CD1c-positive myeloid dendritic cell (primary cell): ENCODE data around the gene TMEM106C.

Experiments
- DNase-seq: peaks from one replicate; pipeline ENCODE4 v3.0.0-alpha.2; 2016; ENCODE audit errors: extremely low spot score

TMEM106C gene

DNA sequence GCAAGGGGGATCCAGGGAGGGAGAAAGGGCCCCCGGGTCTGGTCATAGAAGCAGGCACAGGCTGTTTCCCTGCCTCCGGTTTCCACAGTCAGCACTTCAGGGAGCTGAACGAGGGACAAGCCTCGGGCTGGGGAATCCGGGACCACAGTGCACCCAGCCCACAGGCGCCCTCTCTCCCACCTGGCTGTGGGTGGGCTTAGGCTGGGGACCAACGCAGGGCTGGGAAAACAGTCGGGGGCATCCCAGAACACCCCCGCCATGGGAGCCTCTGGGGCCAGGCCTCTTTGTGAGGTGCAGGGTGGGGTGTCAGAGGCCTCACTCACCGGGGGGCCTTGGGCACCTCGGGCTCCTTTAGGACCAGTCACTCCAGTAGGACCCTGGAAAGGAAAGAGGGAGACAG lies 16.3 kb downstream of the TMEM106C start:
- no peak for DNase-seq

DNA sequence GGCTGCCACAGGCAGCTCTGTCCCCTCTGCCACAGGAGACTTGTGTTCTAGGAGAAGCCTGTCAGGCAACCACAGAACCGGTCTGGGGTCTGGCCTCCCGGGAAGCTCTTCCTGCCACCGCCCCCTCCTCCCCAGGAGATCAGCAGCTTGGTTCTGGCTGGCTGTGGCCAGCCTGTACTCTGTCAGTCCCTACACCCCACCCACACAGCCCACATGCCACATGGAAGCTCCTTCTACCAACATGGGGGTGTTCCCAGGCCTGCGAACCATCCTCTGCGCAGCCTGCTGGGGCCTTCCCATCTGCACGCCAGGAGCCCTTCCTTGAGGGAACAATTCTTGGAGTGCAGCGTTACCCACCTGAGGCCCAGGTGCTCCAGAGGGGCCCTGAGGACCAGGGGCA lies 16.8 kb downstream of the TMEM106C start:
- DNase-seq = no peak

DNA sequence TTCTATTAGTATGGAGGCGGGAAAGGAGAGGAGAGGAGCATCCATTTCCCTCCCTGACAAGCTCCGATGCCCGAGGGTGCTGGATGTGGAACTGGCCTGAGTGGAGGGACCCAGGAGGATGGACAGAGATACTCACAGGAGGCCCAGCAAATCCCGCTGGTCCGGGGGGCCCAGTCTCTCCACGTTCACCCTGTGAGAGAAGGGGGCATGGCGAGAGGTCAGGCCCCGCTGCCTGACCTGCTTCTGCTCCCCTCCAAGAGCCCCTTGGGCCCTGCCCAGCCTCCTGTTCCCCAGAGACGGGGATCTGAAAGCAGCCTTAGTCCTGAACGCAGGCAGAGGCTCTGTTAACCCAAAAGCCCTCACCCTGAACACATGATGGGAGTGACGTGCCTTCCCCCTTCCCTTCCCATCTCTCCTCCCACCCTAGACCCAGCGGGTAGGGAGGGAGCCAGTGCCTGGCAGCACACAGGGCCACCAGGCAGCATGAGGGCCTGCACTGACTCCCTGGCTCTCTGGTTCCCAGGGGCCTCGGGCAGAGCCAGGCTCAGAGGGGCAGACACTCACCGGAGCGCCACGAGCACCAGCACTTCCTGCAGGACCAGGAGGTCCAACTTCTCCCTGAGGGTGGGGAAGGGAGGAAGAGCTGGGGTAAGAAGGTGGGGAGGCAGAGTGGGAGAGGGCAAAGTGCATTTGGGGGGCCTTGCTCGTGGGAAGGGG lies 17.5 kb downstream of the TMEM106C start:
- DNase-seq = no peak

DNA sequence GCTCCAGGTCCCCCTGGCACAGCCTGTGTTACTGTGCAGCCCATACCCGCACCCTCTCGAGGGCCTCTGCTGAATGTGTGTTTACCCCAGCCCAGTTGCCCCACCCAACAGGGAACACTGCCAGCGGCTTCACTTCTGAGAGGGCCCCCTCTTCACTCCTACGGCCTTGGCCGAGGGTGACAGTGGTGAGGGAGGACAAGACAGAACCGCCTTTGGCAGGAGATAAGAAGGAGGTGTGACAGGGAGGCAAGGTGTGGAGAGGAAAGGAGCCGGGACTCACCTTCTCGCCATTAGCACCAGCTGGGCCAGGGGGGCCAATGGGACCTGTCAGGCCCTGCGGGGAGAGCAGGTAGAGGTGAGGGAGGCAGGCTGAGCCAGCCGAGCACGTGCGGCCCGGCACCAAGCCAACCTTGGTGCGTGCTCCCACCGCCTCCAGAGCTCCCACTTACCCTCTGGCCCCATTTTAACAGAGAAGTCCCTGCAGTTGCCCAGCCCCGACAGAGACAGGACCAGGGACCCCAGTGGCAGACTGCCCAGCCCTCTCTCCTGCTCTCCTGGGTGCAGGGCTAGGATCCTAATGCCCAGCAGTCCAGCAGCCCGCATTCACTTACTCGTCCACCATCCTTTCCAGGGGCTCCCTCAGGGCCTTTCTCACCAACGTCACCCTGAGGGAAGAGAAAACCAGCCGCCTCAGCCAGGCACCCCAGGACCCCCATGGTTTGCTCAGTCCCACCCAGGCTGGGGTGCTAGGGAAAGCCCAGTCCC lies 18.3 kb downstream of the TMEM106C start:
- DNase-seq = no peak

DNA sequence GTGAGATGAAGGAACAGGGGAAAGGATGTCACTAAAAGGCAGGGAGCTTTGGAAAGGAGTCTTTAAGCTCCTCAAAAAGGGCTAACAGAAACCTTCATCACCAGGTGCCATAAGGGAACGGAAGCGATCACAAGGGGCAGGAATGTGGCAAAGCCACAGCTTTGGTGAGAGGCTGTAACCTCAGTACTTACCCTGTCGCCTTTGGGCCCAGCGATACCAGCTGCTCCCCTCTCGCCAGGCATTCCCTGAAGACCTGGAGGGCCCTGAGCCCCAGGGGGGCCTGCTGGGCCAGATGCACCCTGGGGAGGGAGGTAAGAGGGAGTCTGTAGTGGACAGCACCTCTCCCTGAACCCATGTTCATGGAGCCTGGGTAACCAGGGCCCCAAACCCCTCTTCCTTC lies 18.9 kb downstream of the TMEM106C start:
- no peak for DNase-seq

DNA sequence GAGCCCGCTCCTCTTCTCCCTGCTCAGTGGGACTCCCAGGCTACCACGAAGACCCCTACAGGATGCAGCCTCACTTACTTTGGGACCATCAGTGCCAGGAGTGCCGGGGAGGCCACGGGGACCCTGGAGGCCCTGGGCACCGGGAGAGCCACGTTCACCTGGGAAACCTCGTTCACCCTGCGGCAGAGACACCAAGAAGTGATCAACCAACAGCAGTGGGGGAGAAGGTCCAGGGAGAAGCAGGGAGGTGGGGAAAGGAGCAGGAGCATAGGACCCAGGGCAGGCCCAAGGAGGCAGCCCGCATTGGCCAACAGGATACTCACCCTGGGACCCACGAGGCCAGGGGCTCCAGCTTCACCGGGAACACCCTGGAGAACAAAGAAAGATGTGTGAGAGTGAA lies 19.4 kb downstream of the TMEM106C start:
- DNase-seq = no peak

DNA sequence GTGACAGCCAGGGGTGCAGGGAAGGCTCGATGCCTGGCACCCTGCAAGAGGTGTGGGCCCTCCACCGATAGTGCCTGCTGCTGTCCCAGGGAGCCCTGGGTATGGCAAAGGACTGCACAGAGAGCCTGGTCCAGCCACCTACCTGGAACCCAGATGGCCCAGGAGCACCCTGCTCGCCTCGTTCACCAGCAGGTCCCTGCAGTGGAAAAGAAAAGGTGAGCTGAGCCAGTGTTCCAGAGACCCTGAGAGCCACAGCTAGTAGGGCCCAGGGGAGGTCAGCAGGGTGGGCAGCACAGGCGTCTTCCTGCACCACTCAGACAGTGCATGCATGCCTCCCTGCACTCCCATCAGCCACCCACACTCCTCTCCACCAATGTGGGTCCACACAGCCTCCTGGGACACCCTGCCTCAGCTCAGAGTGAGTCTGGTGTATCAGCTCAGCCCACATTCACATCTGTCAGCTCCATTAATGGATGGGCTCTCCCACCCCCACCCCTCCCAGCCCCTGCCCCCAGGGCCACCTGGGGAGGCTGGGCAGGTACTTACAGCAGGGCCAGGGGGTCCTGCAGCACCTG lies 20.2 kb downstream of the TMEM106C start:
- no peak for DNase-seq

DNA sequence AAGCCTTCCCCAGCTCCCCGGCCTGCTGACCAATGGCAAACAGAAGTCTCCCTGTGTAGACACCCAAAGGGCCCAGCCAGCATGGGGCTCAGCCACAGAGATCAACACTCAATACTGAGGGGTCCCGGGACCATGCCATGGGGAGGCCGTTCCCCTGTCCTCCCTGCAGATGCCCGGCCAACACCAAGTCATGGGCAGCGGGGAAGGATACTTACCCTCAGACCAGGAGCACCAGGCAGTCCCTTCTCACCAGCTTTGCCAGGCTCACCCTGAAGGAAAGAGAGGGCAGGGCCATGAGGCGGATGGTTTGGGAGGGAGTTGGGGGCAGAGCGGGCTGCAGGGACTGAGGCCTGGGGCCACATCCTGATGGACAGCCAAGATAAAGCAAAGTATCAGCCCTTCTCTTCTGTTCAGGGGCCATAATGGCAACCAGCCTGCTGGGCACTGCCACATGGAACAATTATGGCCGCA lies 21.0 kb downstream of the TMEM106C start:
- DNase-seq = no peak

DNA sequence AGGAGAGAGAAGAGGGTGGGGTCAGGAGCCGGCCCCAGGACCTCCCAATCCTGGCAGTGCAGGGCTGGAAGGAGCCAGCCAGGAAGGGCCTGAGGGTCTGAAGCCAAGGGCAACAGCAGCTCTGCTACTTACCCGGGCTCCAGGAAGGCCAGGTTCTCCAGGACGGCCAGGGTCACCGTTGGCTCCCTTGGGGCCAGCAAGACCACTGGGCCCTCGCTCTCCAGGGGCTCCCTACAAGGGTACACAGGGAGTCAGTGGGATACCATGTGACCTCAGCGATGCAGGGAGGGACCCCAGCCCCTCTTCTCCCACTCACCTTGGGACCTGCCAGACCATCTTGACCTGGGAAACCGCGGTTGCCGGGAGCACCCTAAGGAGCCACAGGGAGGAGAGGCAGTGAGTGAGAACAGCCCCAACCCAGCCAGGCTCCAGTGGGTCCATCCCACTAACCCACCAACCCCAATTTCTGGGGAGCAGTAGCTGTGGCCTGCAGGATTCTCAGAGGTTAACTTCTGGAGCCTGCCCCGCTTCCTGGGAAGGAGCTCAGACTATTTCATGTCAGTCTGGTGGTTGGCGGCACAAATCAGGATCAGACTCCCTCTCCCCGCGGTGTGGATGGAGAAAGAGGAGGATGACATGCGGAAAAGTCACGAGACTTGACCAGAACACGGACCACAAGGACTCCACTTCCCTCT lies 22.3 kb downstream of the TMEM106C start:
- DNase-seq = no peak

DNA sequence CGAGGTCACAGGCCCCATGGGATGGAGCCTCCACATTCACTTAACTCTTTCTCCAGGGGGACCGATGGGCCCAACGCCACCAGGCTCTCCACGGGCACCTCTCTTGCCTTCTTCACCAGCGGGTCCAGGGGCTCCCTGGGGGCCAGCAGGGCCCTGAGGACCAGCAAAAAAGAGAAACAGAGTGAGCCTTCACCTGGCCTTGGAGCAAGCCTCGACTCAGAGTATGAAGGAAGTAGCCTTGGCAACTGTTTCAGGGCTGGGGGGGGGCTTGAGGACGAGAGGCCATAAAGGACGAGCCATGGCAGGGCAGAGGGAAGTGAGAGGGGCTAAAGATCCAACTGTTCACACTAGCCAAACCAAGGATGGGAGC lies 22.9 kb downstream of the TMEM106C start:
- DNase-seq = no peak

DNA sequence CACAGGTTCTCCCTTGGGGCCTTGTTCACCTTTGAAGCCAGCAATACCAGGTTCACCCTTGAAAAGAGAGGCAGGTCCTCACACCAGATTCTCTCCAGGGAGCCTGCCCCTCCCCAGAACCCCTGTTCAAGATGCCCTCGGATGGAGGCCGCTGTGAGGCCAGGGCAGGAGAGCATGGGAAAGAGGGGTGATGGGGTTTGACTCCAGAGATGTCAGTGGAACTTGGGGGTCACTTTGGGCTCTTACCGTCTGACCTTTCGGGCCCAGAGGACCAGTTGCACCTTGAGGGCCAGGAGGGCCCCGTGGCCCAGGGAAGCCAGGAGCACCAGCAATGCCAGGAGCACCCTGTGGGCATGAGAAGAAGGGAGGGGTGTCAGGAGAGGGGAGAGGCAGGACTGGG lies 23.4 kb downstream of the TMEM106C start:
- DNase-seq = no peak

DNA sequence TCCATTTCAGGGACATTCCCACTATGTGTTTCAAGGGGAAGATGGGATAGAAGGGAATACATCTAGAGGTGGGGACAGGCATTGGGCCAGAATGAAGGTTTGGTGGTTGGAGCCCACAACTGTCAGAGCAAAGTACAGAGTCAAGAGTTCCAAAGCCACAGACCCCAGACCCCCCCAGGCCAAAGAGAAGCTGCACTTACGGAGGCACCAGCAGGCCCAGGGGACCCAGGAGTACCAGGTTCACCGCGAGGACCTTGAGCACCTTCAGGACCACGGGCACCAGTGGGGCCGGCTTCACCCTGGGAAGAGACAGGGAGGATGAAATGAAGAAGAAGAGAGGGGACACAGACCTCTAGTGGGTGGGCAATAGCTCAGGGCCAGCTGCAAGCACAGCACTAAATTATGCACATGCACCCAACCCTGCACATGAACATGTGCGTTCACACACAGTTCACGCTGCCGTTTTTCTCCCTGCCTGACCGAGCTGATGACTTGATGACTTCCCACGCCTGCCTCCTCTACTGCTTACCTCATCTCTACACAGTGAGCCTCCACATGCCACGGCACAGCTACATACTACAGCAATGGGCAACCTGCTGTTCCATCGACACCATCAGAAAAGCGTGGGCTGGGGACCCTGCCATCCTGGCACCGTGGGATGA lies 24.1 kb downstream of the TMEM106C start:
- DNase-seq = no peak

DNA sequence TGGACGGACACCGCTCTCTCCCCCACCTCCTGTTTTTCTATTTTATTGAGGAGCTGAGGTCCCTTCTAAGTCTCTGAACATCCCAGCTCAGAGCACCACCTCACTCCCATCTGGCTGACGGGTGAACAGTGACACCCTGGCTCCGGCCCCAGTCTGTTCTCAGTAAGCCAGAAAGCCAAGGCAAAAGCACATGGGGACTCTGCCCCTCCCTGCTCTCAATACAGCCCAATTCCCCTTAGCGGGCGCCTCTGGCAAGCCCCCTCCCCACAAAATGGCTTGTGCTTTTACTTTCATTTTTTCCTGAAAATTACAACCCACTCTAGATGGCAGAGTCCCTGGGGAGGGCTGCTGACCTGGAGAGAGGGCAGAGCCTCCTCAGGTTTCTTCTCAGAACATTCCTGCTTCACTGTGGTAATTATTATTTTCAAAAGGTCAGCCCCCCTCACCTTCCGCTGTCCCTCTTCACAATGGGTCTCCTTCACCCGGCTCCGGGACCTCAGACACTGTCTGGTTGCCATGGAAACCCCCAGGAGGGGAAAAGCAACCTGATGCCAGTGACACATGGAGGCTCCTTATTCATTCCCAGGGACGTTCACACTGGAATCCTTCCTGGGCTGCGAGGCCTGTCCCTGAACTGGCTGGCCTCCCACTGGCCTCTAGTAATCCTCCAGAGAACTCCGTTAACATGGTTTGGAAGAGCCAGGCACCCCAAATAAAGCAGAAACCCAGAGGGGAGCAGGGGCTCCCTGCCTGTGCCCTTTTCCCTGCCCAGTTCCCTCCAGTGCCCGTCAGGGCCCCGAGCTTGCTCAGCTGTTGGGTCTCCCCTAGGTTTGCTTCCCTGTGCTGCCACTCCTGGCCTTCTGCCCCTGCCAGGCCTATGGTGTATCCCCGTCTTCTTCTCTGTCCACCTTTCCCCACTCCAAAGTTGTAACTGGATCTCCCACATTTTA lies 25.0 kb downstream of the TMEM106C start:
- DNase-seq = no peak

DNA sequence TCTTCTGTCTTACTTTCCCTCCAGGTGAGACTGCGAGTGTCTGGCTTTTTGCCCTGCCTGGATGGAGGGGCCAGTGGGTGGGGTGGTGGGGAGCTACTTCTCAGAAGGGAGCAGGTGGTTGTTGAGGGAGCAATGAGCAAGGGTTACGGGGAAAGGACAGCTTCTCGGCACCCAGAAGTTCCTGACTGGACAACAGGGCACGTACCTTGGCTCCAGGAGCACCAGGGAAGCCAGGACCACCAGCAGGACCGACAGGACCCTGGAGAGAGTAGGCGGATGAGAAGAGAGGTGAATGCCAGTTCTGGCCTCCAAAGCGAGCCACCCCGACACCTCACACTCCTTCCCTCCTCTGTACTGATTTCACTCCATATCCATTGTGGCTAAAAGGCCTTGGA lies 25.6 kb downstream of the TMEM106C start:
- no peak for DNase-seq

DNA sequence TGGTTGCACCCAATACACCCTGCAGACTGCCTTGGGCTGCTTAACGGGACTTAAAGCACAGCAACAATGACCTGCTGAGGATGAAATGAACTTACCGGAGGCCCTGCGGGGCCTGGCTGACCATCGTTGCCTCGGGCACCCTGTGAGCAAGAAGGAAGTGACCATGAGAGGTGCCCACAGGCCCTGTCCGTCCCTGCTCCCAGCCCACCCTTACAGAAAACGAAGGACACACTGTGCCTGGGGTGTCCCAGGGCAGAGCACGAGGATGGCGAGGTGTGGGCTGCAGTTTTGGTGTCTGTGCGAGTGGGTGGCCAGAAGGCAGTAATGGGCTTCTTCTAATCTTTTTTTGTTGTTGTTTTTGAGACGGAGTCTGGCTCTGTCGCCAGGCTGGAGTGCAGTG lies 26.3 kb downstream of the TMEM106C start:
- DNase-seq = no peak

DNA sequence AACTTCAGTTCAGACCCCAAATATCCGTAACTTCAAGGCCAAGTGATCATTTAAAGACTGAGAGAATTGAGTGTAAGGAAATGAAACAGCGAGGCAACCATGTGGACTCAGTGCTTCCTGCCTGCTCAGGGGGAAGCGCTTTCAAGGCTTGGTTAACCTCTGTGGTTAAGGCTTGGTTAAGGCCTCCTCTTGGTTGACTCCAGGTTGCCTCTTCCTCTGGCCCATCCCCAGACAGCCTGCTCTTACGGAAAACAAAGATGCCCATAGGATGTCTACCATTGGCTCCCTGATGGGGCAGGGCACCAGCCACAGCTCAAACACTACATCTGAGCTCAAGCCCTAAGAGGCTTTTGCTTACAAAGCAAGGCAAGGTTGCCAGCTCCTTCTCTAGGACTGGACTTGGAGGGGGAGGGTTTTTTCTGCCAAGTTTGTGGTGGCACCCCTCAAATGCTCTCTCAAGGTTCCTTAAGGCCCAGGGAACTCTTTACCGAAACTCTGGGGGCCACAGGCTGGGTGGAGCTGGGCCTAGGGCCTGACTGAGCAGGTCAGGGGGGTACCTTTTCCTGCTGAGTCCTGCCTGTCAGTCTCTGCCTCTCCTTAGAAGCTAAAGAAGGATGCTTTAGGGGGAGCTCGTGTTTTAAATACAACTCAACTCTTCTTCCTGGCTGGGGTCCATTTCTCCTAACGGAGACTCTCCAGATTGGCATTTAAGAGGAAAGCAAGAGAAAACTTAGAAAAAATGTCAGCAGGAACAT lies 27.1 kb downstream of the TMEM106C start:
- DNase-seq = peak; percentile 30

DNA sequence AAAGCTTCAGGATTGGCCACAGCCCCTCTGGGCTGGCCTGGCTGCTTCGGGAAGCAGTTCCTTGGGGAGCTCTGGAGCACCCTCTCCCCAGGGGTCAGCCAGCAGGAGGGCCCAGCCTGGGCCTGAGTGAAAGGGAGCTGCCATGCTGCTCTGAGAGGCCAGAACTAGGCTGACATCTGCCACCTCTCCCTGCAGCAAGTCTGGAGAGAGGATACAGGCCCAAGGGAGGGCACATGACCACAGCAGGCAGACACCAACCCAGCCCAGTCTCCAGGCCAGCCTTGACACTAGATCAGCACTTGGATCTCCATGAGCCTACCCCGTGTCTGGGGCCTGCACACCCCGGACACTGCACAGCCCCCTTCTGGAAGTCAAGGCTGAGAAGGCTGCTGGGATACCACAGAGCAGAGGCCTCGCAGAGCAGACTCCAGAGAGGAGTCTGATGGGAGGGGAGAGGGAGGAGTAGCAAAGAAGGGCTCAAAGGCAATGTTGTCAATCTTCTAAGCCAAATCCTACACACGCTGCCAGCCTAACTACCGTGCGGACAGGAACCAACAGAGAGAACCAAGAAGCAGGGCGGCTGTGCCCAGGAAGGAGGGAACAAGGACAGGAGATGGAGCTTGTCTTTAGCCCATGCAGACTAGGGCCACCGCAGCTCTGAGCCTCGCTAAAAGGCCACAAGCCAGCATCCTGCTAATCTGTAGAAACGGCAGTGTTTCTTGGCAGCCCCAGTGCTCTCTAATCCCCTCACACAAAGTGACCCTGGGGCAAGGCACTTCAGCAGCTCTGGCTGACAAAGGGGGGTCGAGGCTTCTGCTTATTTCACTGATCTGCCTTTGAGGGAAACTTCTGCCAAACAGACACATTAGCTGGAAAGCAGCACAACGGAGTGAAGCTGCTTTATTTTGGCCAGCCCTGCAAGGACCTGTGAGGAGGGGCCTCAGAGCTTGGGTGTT lies 28.0 kb downstream of the TMEM106C start:
- no peak for DNase-seq

DNA sequence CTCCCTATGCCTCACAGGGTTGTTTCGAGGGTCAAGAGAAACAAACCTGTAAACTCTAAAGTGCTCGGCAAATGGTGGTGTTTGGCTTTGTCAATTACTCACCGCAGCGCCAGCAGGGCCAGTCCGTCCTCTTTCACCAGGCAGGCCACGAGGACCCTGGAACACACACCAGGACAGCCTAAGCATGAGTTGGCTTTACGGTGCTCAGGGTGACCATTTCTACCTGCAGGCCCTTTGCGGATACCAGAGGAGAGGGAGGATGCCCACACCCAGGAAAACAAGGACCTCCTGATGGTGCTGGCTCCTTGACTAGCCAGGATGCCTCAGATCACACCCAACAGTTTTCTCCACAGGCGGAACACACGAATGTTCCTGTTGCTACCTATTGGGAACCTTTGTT lies 29.4 kb downstream of the TMEM106C start:
- no peak for DNase-seq

DNA sequence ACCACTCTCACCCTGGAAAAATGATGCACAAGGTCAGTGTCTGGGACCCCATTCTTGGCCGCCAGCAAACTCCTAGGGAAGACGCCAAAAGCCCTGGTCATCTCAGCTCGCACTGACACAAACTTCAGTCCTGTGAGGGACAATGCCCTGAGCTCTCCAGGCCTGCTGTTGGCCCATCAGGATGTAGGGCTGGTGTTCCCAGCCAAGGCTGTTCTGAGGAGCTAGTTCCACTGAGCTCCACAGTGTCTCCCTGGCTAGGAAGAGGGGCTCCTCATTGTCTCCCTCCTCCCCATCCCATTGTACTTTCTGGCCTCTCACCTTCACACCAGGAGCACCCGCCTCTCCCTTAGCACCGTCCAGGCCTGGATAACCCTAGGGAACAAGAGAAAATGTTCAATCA lies 30.1 kb downstream of the TMEM106C start:
- DNase-seq = no peak
